Left renal pelvis (tissue), 4 donors: ENCODE results near the gene ABLIM1. TPM values are rescaled to one million over a fixed set of nuclear protein-coding genes. Genes with fewer than 3 reads are reported as not detected.

Source experiments
- DNase-seq, 4 donors: peaks; one replicate each; pipeline ENCODE4 v3.0.0-alpha.2; 2013; ENCODE audit warnings: low read depth in 4 of 4, low spot score in 3 of 4
- polyA plus RNA-seq, 4 donors: library from polyadenylated mRNA; unstranded; fragments of 120-200 nt; gene quantifications; one replicate each; pipeline ENCODE4 v1.2.1, GENCODE V29; 2013; ENCODE audit not compliant: insufficient read length in 4 of 4

ABLIM1 gene
- polyA plus RNA-seq, 4 donors: 91.3 to 111 (median 103) TPM

GRCh38 chr10:114593816-114594468, 64.1 kb downstream of the ABLIM1 start:
- no peak for DNase-seq

- DNase-seq: no peak
These were observed 64.8 kb downstream of the ABLIM1 start for GRCh38 chr10:114593240-114593792.

- no peak for DNase-seq
These were observed 67.1 kb downstream of the ABLIM1 start for GRCh38 chr10:114590993-114591392.

- no peak for DNase-seq
These were observed 73.7 kb downstream of the ABLIM1 start for GRCh38 chr10:114584419-114584818.

GRCh38 chr10:114581071-114581470, 77.0 kb downstream of the ABLIM1 start:
- DNase-seq: no peak

- no peak for DNase-seq
These were observed 80.9 kb downstream of the ABLIM1 start for GRCh38 chr10:114577133-114577532.

GRCh38 chr10:114576716-114577115, 81.4 kb downstream of the ABLIM1 start:
- DNase-seq: no peak

GRCh38 chr10:114576132-114576487, 82.0 kb downstream of the ABLIM1 start:
- DNase-seq: no peak

- DNase-seq: no peak
These were observed 82.5 kb downstream of the ABLIM1 start for GRCh38 chr10:114575417-114576131.

GRCh38 chr10:114573330-114574045, 84.6 kb downstream of the ABLIM1 start:
- DNase-seq: no peak

GRCh38 chr10:114571316-114571999, 86.6 kb downstream of the ABLIM1 start:
- no peak for DNase-seq

GRCh38 chr10:114566064-114566463, 92.0 kb downstream of the ABLIM1 start:
- DNase-seq: no peak

GRCh38 chr10:114565066-114565465, 93.0 kb downstream of the ABLIM1 start:
- no peak for DNase-seq

- DNase-seq: no peak
These were observed 97.0 kb downstream of the ABLIM1 start for GRCh38 chr10:114561008-114561523.

- DNase-seq: no peak
These were observed 97.9 kb downstream of the ABLIM1 start for GRCh38 chr10:114560144-114560543.

GRCh38 chr10:114559636-114560035, 98.4 kb downstream of the ABLIM1 start:
- DNase-seq: no peak

- DNase-seq: no peak
These were observed 100.2 kb downstream of the ABLIM1 start for GRCh38 chr10:114557854-114558253.

GRCh38 chr10:114556236-114557122, 101.6 kb downstream of the ABLIM1 start:
- no peak for DNase-seq

- DNase-seq: no peak
These were observed 104.6 kb downstream of the ABLIM1 start for GRCh38 chr10:114553436-114553835.

- no peak for DNase-seq
These were observed 106.0 kb downstream of the ABLIM1 start for GRCh38 chr10:114552050-114552449.
